SIG-M5 treated with dmso at 0.1 percent for 504 hours (cell line): Measurements from ENCODE around the gene KHDRBS1.
"Not testable (repeated sequence)": the region's sequence is repeated elsewhere in the genome, so short reads cannot be mapped to it uniquely, and the experiment has no call there.

Experiments
- DNase-seq: peaks from one replicate; lab custom pipeline; 2025; ENCODE audit not compliant: unreplicated experiment; lab: John Stamatoyannopoulos, UW

The KHDRBS1 gene

DNA sequence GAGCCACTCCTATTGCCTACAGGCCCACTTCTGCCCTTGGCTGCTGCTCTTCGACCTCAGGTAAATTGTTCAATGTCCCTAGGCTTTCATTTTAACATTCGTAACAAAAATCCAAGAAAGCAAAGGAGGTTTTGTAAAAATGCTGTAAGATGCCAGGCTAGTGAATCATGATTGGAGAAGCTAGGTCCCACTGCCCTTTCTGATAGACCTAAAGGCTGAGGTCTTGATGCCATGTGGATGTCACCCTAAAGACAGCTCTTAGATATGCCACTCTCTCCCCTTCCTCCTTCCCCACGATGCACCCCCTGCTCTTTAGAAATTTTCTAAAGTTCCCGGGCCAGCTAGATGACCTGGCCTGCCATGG, 49.2 kb downstream of the KHDRBS1 start:
- no peak for DNase-seq

DNA sequence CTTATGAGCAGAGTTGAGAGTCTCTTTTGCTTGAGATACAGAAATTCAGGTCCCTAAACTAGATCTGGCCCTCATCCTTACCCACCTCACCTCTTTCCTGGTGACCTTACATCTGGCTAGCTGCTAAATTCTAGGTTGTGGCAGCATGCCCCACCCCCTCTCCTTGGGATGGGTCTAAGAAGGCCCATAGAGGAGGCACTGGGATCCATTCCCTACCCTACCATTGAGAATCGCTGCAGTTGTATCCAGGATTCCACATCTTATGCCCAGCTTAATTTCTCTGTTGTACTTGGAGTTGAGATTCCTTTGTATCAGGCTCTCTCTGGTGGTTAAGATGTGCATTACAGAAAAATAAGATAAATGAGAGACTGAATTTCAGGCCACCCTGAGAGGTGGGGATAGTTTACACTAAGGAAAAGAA, 49.6 kb downstream of the KHDRBS1 start:
- peak; percentile 51 for DNase-seq

DNA sequence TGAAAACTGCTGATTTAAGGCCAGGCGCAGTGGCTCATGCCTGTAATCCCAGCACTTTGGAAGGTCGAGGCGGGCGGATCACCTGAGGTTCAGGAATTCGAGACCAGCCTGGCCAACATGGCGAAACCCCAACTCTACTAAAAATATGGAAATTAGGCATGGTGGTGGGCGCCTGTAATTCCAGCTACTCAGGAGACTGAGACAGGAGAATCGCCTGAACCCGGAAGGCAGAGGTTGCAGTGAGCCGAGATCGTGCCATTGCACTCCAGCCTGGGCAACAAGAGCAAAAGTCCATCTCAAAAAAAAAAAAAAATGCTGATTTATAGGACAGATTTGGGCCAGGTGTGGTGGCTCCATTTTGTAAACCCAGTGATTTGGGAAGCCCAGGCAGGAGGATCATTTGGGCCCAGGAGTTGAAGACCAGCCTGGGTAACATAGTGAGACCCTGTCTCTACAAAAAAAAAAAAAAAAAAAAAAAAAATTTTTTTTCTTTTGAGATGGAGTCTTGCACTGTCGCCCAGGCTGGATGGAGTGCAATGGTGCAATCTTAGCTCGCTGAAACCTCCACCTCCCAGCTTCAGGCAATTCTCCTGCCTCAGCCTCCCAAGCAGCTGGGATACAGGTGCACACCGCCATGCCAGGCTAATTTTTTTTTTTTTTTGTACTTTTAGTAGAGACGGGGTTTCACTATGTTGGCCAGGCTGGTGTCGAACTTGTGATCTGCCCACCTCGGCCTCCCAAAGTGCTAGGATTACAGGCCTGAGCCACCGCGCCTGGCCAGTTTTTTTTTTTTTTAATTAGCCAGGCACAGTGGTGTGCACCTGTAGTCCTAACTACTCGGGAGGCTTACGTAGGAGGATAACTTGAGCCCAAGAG, 52.2 kb downstream of the KHDRBS1 start:
- not testable (repeated sequence) for DNase-seq

DNA sequence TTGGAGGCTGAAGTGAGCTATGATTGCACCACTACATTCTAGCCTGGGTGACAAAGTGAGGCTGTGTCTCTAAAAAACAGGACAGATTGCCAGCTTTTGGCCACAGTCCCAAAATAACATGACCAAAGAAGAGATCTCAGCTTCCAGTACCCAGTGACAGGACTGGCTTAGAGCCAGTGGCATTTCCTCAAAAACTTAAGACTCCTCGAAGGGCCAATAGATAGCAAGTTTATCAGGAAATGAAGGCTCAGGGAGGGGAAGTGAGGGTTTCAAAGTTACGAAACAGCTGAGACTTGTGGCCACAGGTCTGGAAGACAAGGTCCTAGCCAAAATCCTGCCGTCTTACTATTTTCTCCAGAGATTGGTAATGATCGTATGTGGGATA, 52.8 kb downstream of the KHDRBS1 start:
- peak; percentile 99 for DNase-seq

DNA sequence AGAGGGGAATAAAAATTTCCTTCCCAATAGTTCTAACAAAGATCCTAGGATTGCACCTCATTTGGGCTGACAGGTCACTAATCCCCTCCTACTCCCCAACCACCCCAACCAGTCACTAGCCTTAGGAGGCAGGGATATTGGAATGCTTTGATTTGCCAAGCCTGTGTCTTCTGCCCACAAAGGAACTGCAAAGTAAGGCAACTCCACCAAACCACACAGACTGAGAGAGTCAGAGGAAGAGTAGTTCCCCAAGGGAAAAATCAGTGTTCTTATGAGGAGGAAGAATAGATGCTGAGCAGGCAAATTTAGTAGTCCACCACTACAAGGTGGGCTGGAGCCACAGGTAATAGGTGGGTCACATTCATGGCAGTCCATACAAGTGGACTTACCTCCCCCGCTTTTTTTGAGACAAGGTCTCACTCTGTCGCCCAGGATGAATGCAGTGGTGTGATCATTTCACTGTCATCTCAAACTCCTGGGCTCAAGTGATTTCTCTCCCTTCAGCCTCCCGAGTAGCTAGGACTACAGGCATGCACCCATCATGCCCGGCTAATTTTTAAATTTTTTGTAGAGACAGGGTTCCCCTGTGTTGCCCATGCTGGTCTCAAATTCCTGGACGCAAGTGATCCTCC, 55.4 kb downstream of the KHDRBS1 start:
- no peak for DNase-seq

DNA sequence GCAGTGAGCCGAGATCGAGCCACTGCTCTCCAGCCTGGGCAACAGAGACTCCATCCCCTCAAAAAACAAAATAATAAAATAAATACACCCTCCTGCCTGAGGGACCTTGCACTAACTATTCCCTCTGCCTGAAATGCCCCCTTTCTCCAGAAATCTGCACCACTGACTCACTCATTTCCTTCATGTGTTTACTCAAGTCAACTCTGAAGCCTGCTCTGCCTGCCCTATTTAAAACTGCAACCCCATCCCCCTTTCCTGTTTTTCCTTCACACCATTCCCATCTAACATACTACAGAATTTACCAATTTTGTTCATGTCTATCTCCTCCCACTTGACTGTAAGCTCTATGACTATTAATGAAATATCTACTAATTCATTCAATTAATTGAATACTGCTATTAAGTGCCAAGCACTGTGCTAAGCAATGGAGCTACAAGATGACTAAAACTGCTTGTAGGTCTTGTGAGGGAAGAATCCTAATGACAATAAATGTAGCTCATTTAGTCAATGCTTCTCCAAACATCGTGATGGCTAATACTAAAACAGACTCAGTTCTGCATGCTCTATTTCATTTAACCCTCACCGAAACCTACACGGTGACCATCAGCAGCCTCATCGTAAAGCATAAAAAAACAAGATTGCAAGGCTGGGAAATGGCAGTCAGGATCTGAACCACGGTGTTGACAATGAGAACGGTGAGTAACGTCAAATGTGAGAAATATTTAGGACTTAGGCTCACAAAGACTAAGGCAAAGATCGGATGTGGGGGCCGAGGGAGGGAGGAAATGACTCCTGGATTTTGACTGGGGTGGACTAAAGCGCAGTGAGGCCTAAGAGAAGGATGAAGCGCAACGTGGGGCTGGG, 58.3 kb downstream of the KHDRBS1 start:
- DNase-seq: no peak

DNA sequence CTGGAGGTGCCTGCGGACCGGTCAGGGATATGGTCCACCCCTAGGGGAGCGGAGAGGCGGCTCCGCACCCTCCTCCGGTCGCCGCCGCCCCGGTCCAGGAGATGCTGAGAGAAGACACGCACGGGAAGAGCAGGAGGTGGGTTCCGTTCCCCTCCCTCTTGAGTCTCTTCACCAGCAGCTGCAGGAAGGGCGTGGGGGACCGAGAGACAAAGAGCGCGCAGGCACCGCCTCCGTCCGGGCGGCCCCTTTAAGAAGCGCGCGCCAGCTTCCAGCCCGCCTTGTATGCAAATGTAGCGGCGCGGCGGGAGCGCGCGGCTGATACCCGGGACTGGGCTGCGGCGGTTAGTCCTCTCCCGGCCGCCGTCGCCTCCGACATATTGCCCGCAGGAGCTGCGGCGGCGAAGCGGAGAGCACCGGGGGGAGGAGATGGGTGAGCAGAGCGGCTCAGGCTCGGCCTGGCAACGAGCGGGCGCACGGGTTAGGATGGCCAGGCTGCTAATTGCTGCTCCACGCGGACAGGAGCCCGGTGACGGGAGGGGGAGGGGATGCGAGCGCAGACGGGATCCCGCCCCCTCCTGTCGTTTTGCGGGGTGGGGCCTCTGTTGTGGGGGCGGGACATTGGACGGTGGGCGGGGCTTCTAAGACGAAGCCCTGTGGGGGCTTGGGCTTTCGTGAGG, 59.1 kb downstream of the KHDRBS1 start, which contains the start of gene TMEM39B:
TSS of gene TMEM39B (plus strand) at position 318 of the 677 bp plus-strand sequence. CDS start at position 427, 109 bp downstream.
- peak; percentile 88 for DNase-seq

DNA sequence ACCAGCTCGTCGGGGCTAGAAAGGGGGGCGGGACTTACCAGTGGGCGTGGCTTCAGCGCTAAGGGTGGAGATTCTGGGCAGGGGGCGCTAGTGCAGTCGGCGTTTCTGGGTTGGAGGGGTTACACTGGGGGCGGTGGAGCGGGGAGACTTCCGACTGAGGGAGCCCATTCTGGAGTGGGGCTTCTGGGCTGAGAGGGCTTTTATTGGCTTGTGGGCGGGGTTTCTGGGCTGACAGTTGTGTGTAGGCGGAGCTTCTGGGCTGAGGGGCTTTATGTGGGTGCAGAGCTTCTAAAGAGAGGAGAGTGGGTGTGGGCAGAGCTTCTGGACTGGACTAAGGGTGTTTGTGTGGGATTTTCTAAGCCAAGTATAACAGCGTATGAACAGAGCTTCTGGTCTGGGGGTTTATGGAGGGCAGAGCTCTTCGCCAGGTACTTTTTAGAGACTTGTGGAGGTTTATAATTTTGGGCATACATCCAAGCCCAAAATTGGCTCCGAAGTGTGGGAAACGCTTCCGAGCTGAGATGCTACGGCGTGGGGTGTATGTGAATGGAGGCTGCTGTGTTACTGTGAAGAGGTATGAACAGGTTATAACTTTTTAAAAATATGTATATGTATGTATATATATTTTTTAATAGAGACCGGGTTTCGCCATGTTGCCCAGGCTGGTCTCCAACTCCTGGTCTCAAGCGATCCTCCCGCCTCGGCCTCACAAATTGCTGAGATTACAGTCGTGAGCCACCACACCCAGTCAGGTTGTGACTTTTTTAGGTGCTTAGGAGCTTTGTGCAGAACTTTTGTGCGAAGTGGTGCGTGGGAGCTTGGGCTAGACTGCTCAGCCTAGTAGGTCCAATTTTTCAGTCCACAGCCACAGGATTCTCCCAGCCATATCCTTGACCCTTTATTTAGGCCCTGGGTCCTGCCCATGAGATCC, 59.9 kb downstream of the KHDRBS1 start:
- DNase-seq: peak; percentile 79

DNA sequence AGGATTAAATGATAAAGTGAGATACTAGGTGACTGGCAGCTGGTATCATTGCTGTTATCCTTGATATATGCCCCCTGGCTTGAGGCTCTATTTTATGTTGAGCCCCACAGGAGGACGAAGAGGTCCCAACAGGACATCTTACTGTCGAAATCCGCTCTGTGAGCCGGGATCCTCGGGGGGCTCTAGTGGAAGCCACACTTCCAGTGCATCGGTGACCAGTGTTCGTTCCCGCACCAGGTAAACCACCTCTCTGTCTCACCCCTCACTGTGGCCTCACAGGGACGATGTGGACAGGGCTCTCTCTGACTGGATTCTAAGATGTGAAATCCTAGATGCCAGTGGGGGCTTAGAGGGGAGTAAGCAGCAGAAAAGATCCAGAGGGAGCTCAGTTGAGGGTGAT, 61.2 kb downstream of the KHDRBS1 start:
- no peak for DNase-seq

DNA sequence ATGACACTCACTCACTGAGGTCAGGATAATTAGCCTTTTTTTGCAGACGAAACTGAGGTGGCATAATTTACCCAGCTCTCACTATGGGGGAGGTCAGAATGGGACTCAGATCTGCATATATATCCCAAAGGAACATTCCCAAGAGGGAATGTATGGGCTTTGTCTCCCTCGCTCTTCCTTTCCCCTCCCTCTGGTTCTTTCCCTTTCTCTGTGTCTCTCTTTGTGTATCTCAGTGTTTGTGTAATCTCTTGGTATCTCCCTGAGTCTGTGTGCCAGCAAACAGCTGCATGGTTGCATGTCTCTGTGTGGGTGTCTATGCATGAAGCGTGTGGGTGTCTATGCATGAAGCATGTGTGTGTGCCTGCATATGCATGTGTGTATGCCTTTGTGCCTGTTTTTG, 63.8 kb downstream of the KHDRBS1 start:
- no peak for DNase-seq

DNA sequence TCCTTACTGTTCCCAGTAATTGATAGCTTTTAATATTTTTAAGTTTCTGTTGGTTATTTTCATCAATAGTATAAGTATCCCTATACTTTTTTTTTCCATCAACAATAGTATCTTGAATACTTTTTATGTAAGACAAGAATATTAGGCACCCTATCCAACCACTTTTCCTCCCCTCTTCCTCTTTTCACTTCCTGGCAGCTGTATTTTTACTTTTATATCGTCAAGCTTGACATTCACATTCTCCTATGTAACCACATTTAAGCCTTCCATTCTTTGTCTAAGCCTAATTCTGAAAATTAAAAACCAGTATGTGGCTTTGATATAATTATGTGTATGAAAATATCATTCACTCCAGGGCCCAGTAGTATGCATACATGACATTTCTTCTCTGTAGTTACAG, 68.4 kb downstream of the KHDRBS1 start:
- no peak for DNase-seq

DNA sequence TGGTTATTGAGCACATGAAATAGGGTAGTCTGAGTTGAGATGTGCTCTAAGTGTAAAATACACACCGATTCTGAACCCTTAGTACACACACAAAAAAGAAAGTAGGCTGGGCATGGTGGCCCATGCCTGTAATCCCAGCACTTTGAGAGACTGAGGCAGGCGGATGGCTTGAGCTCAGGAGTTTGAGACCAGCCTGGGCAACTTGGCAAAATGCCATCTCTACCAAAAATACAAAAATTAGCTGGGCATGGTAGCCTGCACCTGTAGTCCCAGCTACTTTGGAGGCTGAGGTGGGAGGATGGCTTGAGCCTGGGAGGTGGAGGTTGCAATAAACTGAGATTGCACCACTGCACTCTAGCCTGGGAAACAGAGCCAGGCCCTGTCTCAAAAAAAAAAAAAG, 72.7 kb downstream of the KHDRBS1 start:
- DNase-seq: not testable (repeated sequence)

DNA sequence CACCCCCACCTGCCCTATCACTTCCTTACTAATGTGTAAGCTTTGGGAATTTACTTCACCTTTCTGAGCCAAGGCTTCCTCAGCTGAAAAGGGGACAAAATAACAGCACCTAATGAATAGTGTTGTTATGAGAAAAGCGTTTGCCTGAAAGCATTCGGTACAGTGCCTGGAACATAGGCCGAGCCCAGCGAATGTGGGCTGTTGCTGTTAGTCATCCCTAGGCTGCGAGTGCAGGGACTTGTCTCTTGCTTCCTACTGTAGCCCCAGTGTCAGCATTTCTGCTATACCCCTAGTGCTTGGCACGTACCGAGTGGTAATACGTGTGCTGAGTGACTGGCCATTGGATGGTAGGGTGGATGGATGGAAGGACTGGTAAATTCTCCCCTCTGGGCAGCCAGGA, 77.5 kb downstream of the KHDRBS1 start:
- DNase-seq: no peak

DNA sequence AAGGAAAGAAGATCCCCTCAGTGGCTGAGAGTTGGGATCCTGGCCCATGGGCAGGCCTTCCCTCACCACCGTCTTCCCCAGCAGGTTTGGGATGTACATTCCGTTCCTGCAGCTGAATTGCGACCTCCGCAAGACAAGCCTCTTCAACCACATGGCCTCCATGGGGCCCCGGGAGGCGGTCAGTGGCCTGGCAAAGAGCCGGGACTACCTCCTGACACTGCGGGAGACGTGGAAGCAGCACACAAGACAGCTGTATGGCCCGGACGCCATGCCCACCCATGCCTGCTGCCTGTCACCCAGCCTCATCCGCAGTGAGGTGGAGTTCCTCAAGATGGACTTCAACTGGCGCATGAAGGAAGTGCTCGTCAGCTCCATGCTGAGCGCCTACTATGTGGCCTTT, 77.9 kb downstream of the KHDRBS1 start:
- no peak for DNase-seq
